SK-N-SH (cell line): ENCODE results near the gene MRPS15. TPM values are rescaled to one million over a fixed set of nuclear protein-coding genes. Genes with fewer than 3 reads are reported as not detected.

Experiments used
- CTCF ChIA-PET: fragments of 300-600, 350-600 bp; formaldehyde crosslinking; extraction: SDS; loops from one replicate; lab custom pipeline; 2021; lab: Yijun Ruan, JAX
- POLR2A ChIA-PET: fragments of 350-600 bp; sonication (Branson Sonifier 250); formaldehyde crosslinking; extraction: SDS; loops from one replicate; lab custom pipeline; 2020; ENCODE audit warnings: antibody characterized with exemption, inconsistent platforms; lab: Yijun Ruan, JAX
- DNase-seq: peaks from one replicate; pipeline ENCODE4 v3.0.0; 2012
- H2AFZ ChIP-seq: fragments of 200-600 bp; sonication (generic); 2 replicates; pipeline ENCODE4 v1.8.1; 2016; ENCODE audit warnings: antibody characterized with exemption, mild to moderate bottlenecking, low read depth
- H3F3A ChIP-seq: fragments of 200-600 bp; sonication (generic); replicated peaks from 2 replicates; pipeline ENCODE3; 2016; ENCODE audit warnings: antibody characterized with exemption, mild to moderate bottlenecking; ENCODE audit not compliant: insufficient read depth
- H3K27ac ChIP-seq, 2 experiments: fragments of 200-500 bp in 1 of 2; fragments of 200-600 bp in 1 of 2; sonication (Bioruptor generic) in 1 of 2; sonication (generic), shearing (Covaris generic) in 1 of 2; 2 replicates each; pipeline versions ENCODE4 v1.5.1 to v1.6.1; 2014 to 2016; ENCODE audit warnings: low read depth in 2 of 2, inconsistent platforms in 1 of 2, low read length in 1 of 2, mild to moderate bottlenecking in 1 of 2, mixed read lengths in 1 of 2
- H3K27me3 ChIP-seq: fragments of 200-600 bp; sonication (generic), shearing (Covaris generic); 2 replicates; pipeline ENCODE4 v1.6.1; 2016; ENCODE audit warnings: mixed run types; ENCODE audit not compliant: insufficient read depth
- H3K36me3 ChIP-seq, 2 experiments: fragments of 200-500 bp in 1 of 2; fragments of 200-600 bp in 1 of 2; sonication (Bioruptor generic) in 1 of 2; sonication (generic) in 1 of 2; replicated peaks in 1 of 2; 2 replicates each; pipeline versions ENCODE3 to v1.5.1; 2014 to 2016; ENCODE audit warnings: low read length in 1 of 2, mild to moderate bottlenecking in 1 of 2; ENCODE audit not compliant: insufficient read depth in 2 of 2, control insufficient read depth in 1 of 2
- H3K4me1 ChIP-seq, 2 experiments: fragments of 200-500 bp in 1 of 2; fragments of 200-600 bp in 1 of 2; sonication (Bioruptor generic) in 1 of 2; sonication (generic), shearing (Covaris generic) in 1 of 2; 2 replicates each; pipeline versions ENCODE4 v1.5.1 to v1.6.1; 2014 to 2016; ENCODE audit warnings: low read depth in 1 of 2, low read length in 1 of 2, mixed run types in 1 of 2; ENCODE audit not compliant: insufficient read depth in 2 of 2, control insufficient read depth in 1 of 2
- H3K4me2 ChIP-seq: fragments of 200-600 bp; sonication (generic), shearing (Covaris generic); 2 replicates; pipeline ENCODE4 v1.6.1; 2017; ENCODE audit warnings: mixed run types
- H3K4me3 ChIP-seq, 2 experiments: fragments of 200-500 bp in 1 of 2; fragments of 200-600 bp in 1 of 2; sonication (Bioruptor generic) in 1 of 2; sonication (generic), shearing (Covaris generic) in 1 of 2; 2 replicates each; pipeline versions ENCODE4 v1.5.1 to v1.8.1; 2014 to 2016; ENCODE audit warnings: low read depth in 2 of 2, inconsistent platforms in 1 of 2, low read length in 1 of 2, mild to moderate bottlenecking in 1 of 2, mixed read lengths in 1 of 2, moderate library complexity in 1 of 2
- H3K79me2 ChIP-seq: fragments of 200-600 bp; sonication (generic); 2 replicates; pipeline ENCODE4 v1.8.1; 2017; ENCODE audit warnings: mild to moderate bottlenecking; ENCODE audit not compliant: insufficient read depth
- H3K9ac ChIP-seq: fragments of 200-600 bp; sonication (generic); 2 replicates; pipeline ENCODE4 v1.6.1; 2017; ENCODE audit warnings: mixed run types
- H3K9me2 ChIP-seq: fragments of 200-600 bp; sonication (generic); 2 replicates; pipeline ENCODE4 v1.6.1; 2017; ENCODE audit warnings: mixed run types
- H3K9me3 ChIP-seq: fragments of 200-600 bp; sonication (generic); 2 replicates; pipeline ENCODE4 v1.6.1; 2017; ENCODE audit warnings: mixed run types, mild to moderate bottlenecking, moderate library complexity
- H4K20me1 ChIP-seq: fragments of 200-600 bp; sonication (generic); 2 replicates; pipeline ENCODE4 v1.6.1; 2017; ENCODE audit warnings: mild to moderate bottlenecking, mixed run types; ENCODE audit not compliant: insufficient read depth
- EZH2phosphoT487 ChIP-seq: fragments of 200-600 bp; sonication (generic); IDR thresholded peaks from 2 replicates; pipeline ENCODE4 v1.6.1; 2017; ENCODE audit warnings: low read depth, mixed run types, mild to moderate bottlenecking, antibody characterized with exemption, moderate library complexity, borderline replicate concordance
- FOSL2 ChIP-seq: IDR thresholded peaks from 2 replicates; pipeline ENCODE4 v1.4.0; 2012; ENCODE audit warnings: low read depth, mild to moderate bottlenecking, moderate library complexity, borderline replicate concordance
- FOXJ3 ChIP-seq: sonication (generic); formaldehyde crosslinking; IDR thresholded peaks from 2 replicates; pipeline ENCODE4 v1.5.1; 2020; ENCODE audit warnings: mild to moderate bottlenecking, missing genetic modification reagents
- GABPA ChIP-seq: IDR thresholded peaks from 2 replicates; pipeline ENCODE4 v1.4.0; 2012; ENCODE audit warnings: low read depth, mild to moderate bottlenecking
- MEF2A ChIP-seq: IDR thresholded peaks from 2 replicates; pipeline ENCODE4 v1.4.0; 2012; ENCODE audit warnings: low read depth, borderline replicate concordance
- NFIC ChIP-seq: IDR thresholded peaks from 2 replicates; pipeline ENCODE4 v1.4.0; 2012; ENCODE audit warnings: borderline replicate concordance
- NRF1 ChIP-seq: IDR thresholded peaks from 2 replicates; pipeline ENCODE4 v1.6.1; 2012; ENCODE audit warnings: low read depth, mild to moderate bottlenecking, low read length
- RAD21 ChIP-seq: IDR thresholded peaks from 2 replicates; pipeline ENCODE4 v1.6.1; 2012; ENCODE audit warnings: mild to moderate bottlenecking, low read length
- RFX5 ChIP-seq: IDR thresholded peaks from 2 replicates; pipeline ENCODE4 v1.6.1; 2012; ENCODE audit warnings: mild to moderate bottlenecking, improper control_type of control experiment, low read length
- RXRA ChIP-seq: IDR thresholded peaks from 2 replicates; pipeline ENCODE4 v1.4.0; 2012; ENCODE audit warnings: low read depth, mild to moderate bottlenecking, borderline replicate concordance
- SIN3A ChIP-seq: IDR thresholded peaks from 2 replicates; pipeline ENCODE4 v1.6.1; 2012; ENCODE audit warnings: low read depth, mild to moderate bottlenecking, low read length, moderate library complexity, borderline replicate concordance
- SMC3 ChIP-seq: IDR thresholded peaks from 2 replicates; pipeline ENCODE4 v1.6.1; 2012; ENCODE audit warnings: low read depth, low read length, improper control_type of control experiment
- TCF12 ChIP-seq: IDR thresholded peaks from 2 replicates; pipeline ENCODE4 v1.4.0; 2012
- YY1 ChIP-seq: IDR thresholded peaks from 2 replicates; pipeline ENCODE4 v1.4.0; 2012; ENCODE audit warnings: low read depth, mild to moderate bottlenecking
- WGBS: methylation state at CpG from one replicate; pipeline ENCODE4 v1.1.6; 2017; ENCODE audit warnings: low lambda C conversion rate; 5-methylcytosine and 5-hydroxymethylcytosine counted together
- polyA plus RNA-seq, 3 experiments: library from polyadenylated mRNA; depleted of rRNA; stranded (reverse); fragments of >200 nt; gene quantifications; 2 replicates each; pipeline ENCODE4 v1.2.3, GENCODE V29; 2012
- TF ChIP-seq, protein P1 (sequence below): IDR thresholded peaks from 2 replicates; pipeline ENCODE4 v1.4.0; 2012; ENCODE audit warnings: low read depth
- TF ChIP-seq, protein P2 (sequence below): IDR thresholded peaks from 2 replicates; pipeline ENCODE4 v1.4.0; 2012; ENCODE audit warnings: low read depth, borderline replicate concordance
- TF ChIP-seq, protein P3 (sequence below): IDR thresholded peaks from 2 replicates; pipeline ENCODE4 v1.4.0; 2012; ENCODE audit warnings: low read depth, borderline replicate concordance
- TF ChIP-seq, protein P4 (sequence below): IDR thresholded peaks from 2 replicates; pipeline ENCODE4; 2012

Gene MRPS15
- polyA plus RNA-seq, 1 of the 3 experiments (the other 2 are of a cell fraction) = 75.1 TPM

DNA sequence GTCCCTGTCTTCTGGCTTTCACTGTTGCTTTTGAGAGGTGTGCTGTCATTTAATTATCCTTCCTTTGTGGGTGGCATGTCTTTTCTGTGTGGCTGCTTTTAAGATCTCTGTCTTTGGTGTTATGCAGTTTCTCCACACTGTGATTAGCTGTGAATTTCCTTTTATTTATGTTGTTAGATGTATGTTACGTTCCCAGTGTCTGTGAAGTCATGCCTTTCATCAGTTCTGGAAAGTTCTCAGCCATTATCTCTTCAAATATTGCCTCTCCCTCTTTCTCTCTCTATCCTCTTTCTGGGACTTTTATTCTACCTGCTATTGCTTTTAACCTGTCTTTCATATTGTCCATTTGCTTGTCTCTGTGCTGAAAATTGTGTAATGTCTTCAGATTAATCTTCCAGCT is 39.5 kb upstream of the MRPS15 start:
- TF ChIP-seq GABPA = no peak
- TF ChIP-seq, protein P1, sequence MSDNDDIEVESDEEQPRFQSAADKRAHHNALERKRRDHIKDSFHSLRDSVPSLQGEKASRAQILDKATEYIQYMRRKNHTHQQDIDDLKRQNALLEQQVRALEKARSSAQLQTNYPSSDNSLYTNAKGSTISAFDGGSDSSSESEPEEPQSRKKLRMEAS = no peak
- TF ChIP-seq FOXJ3 (CRISPR knock-in tag) = no peak
- TF ChIP-seq, protein P2, sequence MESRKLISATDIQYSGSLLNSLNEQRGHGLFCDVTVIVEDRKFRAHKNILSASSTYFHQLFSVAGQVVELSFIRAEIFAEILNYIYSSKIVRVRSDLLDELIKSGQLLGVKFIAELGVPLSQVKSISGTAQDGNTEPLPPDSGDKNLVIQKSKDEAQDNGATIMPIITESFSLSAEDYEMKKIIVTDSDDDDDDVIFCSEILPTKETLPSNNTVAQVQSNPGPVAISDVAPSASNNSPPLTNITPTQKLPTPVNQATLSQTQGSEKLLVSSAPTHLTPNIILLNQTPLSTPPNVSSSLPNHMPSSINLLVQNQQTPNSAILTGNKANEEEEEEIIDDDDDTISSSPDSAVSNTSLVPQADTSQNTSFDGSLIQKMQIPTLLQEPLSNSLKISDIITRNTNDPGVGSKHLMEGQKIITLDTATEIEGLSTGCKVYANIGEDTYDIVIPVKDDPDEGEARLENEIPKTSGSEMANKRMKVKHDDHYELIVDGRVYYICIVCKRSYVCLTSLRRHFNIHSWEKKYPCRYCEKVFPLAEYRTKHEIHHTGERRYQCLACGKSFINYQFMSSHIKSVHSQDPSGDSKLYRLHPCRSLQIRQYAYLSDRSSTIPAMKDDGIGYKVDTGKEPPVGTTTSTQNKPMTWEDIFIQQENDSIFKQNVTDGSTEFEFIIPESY = no peak
- no peak for TF ChIP-seq YY1
- no peak for TF ChIP-seq NRF1
- no peak for TF ChIP-seq RXRA
- TF ChIP-seq, protein P3, sequence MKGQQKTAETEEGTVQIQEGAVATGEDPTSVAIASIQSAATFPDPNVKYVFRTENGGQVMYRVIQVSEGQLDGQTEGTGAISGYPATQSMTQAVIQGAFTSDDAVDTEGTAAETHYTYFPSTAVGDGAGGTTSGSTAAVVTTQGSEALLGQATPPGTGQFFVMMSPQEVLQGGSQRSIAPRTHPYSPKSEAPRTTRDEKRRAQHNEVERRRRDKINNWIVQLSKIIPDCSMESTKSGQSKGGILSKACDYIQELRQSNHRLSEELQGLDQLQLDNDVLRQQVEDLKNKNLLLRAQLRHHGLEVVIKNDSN = no peak
- TF ChIP-seq RAD21 = no peak
- no peak for TF ChIP-seq SIN3A
- TF ChIP-seq EZH2phosphoT487 = no peak
- TF ChIP-seq TCF12 = no peak
- TF ChIP-seq FOSL2 = no peak
- TF ChIP-seq, protein P4, sequence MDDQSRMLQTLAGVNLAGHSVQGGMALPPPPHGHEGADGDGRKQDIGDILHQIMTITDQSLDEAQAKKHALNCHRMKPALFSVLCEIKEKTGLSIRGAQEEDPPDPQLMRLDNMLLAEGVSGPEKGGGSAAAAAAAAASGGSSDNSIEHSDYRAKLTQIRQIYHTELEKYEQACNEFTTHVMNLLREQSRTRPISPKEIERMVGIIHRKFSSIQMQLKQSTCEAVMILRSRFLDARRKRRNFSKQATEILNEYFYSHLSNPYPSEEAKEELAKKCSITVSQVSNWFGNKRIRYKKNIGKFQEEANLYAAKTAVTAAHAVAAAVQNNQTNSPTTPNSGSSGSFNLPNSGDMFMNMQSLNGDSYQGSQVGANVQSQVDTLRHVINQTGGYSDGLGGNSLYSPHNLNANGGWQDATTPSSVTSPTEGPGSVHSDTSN = no peak
- no peak for TF ChIP-seq MEF2A
- TF ChIP-seq RFX5 = no peak
- TF ChIP-seq SMC3 = no peak
- TF ChIP-seq NFIC = no peak
- Histone ChIP-seq H4K20me1 (no peaks in the 10 kb centered on the region), H3K79me2 (no peaks in the 10 kb centered on the region), H3K4me1 (no peaks in the 10 kb centered on the region), H3K9me3 (no peaks in the 10 kb centered on the region), H2AFZ (no peak overlapping the region), H3K27ac (no peak overlapping the region), H3F3A (no peaks in the 10 kb centered on the region), H3K27me3 (peaks cover 5% of the 10 kb centered on the region; the same call in 1 of the 2 replicates), H3K4me3 (no peak overlapping the region), H3K4me2 (no peak overlapping the region), H3K9ac (no peak overlapping the region), H3K9me2 (no peaks in the 10 kb centered on the region), H3K36me3 (no peaks in the 10 kb centered on the region)
- no peak for DNase-seq
- ChIA-PET POLR2A (no interaction called here), CTCF (interaction anchor here (0.6 to 1.1 kb wide), 2 partner anchors 13 to 209 kb away, joined by 3 to 12 read pairs; no protein-coding TSS in a partner anchor)
- 11% methylated on average over 1 of the region's 1 CpG for WGBS
